GM19438 (cell line): Measurements from ENCODE around the gene UCK2.
A peak's percentile ranks its signal among the peaks of the same experiment; 100 is the strongest.

Experiments
- ATAC-seq: cut with Tn5 transposase; IDR thresholded peaks from one replicate; pipeline ENCODE4 v1.9.1; 2021; ENCODE audit warnings: low read depth; ENCODE audit not compliant: unreplicated experiment

The UCK2 gene

GRCh38 chr1:165877411-165877810 is 50.0 kb downstream of the UCK2 start:
- no peak for ATAC-seq

- ATAC-seq, result peak; percentile 46
Measured at GRCh38 chr1:165877940-165878556, 50.6 kb downstream of the UCK2 start.

GRCh38 chr1:165879946-165880345 is 52.5 kb downstream of the UCK2 start:
- no peak for ATAC-seq

GRCh38 chr1:165880993-165881392 is 53.6 kb downstream of the UCK2 start:
- ATAC-seq, result no peak

GRCh38 chr1:165882168-165882837 is 54.9 kb downstream of the UCK2 start:
- ATAC-seq, result no peak

- no peak for ATAC-seq
Measured at GRCh38 chr1:165883056-165883455, 55.6 kb downstream of the UCK2 start.

- ATAC-seq, result no peak
Measured at GRCh38 chr1:165884009-165884689, 56.7 kb downstream of the UCK2 start.

- no peak for ATAC-seq
Measured at GRCh38 chr1:165884690-165885304, 57.4 kb downstream of the UCK2 start.

GRCh38 chr1:165885305-165885694 is 57.9 kb downstream of the UCK2 start:
- ATAC-seq, result no peak

GRCh38 chr1:165886193-165886592 is 58.8 kb downstream of the UCK2 start:
- ATAC-seq, result no peak

GRCh38 chr1:165886983-165887382 is 59.6 kb downstream of the UCK2 start:
- ATAC-seq, result no peak

- ATAC-seq, result no peak
Measured at GRCh38 chr1:165887877-165888551, 60.6 kb downstream of the UCK2 start.

GRCh38 chr1:165888552-165888920 is 61.1 kb downstream of the UCK2 start:
- no peak for ATAC-seq

- no peak for ATAC-seq
Measured at GRCh38 chr1:165890684-165891083, 63.3 kb downstream of the UCK2 start.

- ATAC-seq, result no peak
Measured at GRCh38 chr1:165891111-165891860, 63.9 kb downstream of the UCK2 start.

GRCh38 chr1:165892935-165893334 is 65.5 kb downstream of the UCK2 start:
- no peak for ATAC-seq

- ATAC-seq, result no peak
Measured at GRCh38 chr1:165893507-165893906, 66.1 kb downstream of the UCK2 start.

GRCh38 chr1:165894591-165894990 is 67.2 kb downstream of the UCK2 start:
- ATAC-seq, result no peak

- no peak for ATAC-seq
Measured at GRCh38 chr1:165895451-165895871, 68.0 kb downstream of the UCK2 start.

GRCh38 chr1:165896277-165896676 is 68.9 kb downstream of the UCK2 start:
- ATAC-seq, result no peak
